HepG2 (cell line): ENCODE measurements around the gene PANK2. TPM values are rescaled to one million over a fixed set of nuclear protein-coding genes. Genes with fewer than 3 reads are reported as not detected.
A peak's percentile ranks its signal among the peaks of the same experiment; 100 is the strongest.

Experiments used
- ATAC-seq: fragments of 200-7000 bp; cut with Tn5 transposase; 3 replicates; pipeline ENCODE4 v1.9.1; 2020; ENCODE audit warnings: mild to moderate bottlenecking, moderate library complexity
- BruUV-seq: library from RNA; stranded (reverse); fragments of 400-500 nt; replicated peaks from 2 replicates; lab custom pipeline; 2021; lab: Mats Ljungman, UMichigan
- CTCF ChIA-PET: fragments of 300-600 bp; formaldehyde crosslinking; extraction: SDS; loops from one replicate; lab custom pipeline; 2021; ENCODE audit warnings: low total read pairs, inconsistent platforms, low intra/inter-chr PET ratio; lab: Yijun Ruan, JAX
- POLR2A ChIA-PET: fragments of 350-600 bp; sonication (Branson Sonifier 250); formaldehyde crosslinking; loops from one replicate; lab custom pipeline; 2020; ENCODE audit warnings: antibody characterized with exemption, inconsistent platforms; lab: Yijun Ruan, JAX
- DNase-seq: peaks from one replicate; pipeline ENCODE4 v3.0.0-alpha.2; 2015; ENCODE audit warnings: low spot score
- FAIRE-seq: peaks from 3 replicates; lab custom pipeline; 2011; peaks lifted over from hg19 to GRCh38; lab: Jason Lieb, UNC
- H2AFZ ChIP-seq: one replicate; pipeline ENCODE4 v1.6.1; 2011; ENCODE audit warnings: low read length, inconsistent platforms
- H3K27ac ChIP-seq: fragments of 300-600 bp; 3 replicates; pipeline ENCODE4 v1.8.0; 2011; ENCODE audit warnings: mixed run types, mild to moderate bottlenecking, mixed read lengths, low read length, inconsistent platforms; ENCODE audit not compliant: insufficient read depth; ENCODE audit errors: extremely low read length
- H3K27me3 ChIP-seq, 2 experiments: fragments of 200-600 bp in 1 of 2; 2 replicates in 1 of 2; 3 replicates in 1 of 2; pipeline versions ENCODE4 v1.6.0 to v1.8.0; 2011; ENCODE audit warnings: low read length in 2 of 2, mild to moderate bottlenecking in 2 of 2, moderate library complexity in 2 of 2, inconsistent platforms in 1 of 2; ENCODE audit not compliant: insufficient read depth in 2 of 2, control insufficient read depth in 1 of 2
- H3K36me3 ChIP-seq, 2 experiments: fragments of 200-600 bp in 1 of 2; replicated peaks in 1 of 2; 2 replicates in 1 of 2; 3 replicates in 1 of 2; pipeline versions ENCODE4 v1.5.1 to v1.8.0; 2011; ENCODE audit warnings: low read length in 2 of 2, inconsistent platforms in 1 of 2; ENCODE audit not compliant: insufficient read depth in 2 of 2, control insufficient read depth in 1 of 2
- H3K4me1 ChIP-seq: 2 replicates; pipeline ENCODE4 v1.5.1; 2012; ENCODE audit warnings: low read length, inconsistent platforms; ENCODE audit not compliant: insufficient read depth
- H3K4me2 ChIP-seq: 2 replicates; pipeline ENCODE4 v1.6.0; 2011; ENCODE audit warnings: low read depth, low read length, inconsistent platforms
- H3K4me3 ChIP-seq, 3 experiments: fragments of 200-600 bp in 1 of 3; sonication (generic), shearing (Covaris generic) in 1 of 3; replicated peaks in 1 of 3; 2 replicates each; pipeline ENCODE4 v1.5.1; 2011 to 2016; ENCODE audit warnings: low read length in 3 of 3, inconsistent platforms in 2 of 3, low read depth in 2 of 3, mild to moderate bottlenecking in 2 of 3, control low read depth in 1 of 3, mixed read lengths in 1 of 3; ENCODE audit not compliant: insufficient read depth in 1 of 3
- H3K79me2 ChIP-seq: one replicate; pipeline ENCODE4 v1.6.1; 2011; ENCODE audit warnings: low read length, inconsistent platforms; ENCODE audit not compliant: insufficient read depth
- H3K9ac ChIP-seq: 2 replicates; pipeline ENCODE4 v1.6.0; 2011; ENCODE audit warnings: mild to moderate bottlenecking, low read depth, low read length, inconsistent platforms; ENCODE audit not compliant: insufficient read depth
- H3K9me3 ChIP-seq: 2 replicates; pipeline ENCODE4 v1.5.1; 2012; ENCODE audit warnings: mild to moderate bottlenecking, low read length
- H4K20me1 ChIP-seq: 2 replicates; pipeline ENCODE4 v1.6.0; 2011; ENCODE audit warnings: inconsistent platforms, mild to moderate bottlenecking, low read length, moderate library complexity; ENCODE audit not compliant: insufficient read depth
- FOXA1 ChIP-seq, 2 experiments: fragments of 450-650 bp in 1 of 2; sonication (generic) in 1 of 2; formaldehyde crosslinking in 1 of 2; IDR thresholded peaks; 2 replicates each; pipeline versions ENCODE4 v1.4.0 to v1.6.1; 2016 to 2020; ENCODE audit warnings: missing genetic modification reagents in 1 of 2
- GTF2F1 ChIP-seq: fragments of 150-350 bp; IDR thresholded peaks from 2 replicates; pipeline ENCODE4 v1.6.1; 2014; ENCODE audit warnings: low read length
- KAT8 ChIP-seq: IDR thresholded peaks from 2 replicates; pipeline ENCODE4 v1.6.1; 2016; ENCODE audit warnings: missing genetic modification reagents, missing compliant biosample characterization
- MIXL1 ChIP-seq: IDR thresholded peaks from 2 replicates; pipeline ENCODE4 v1.6.1; 2016
- NFE2L2 ChIP-seq: fragments of 150-350 bp; IDR thresholded peaks from 2 replicates; pipeline ENCODE4 v1.6.1; 2014; ENCODE audit warnings: low read length
- PCBP2 ChIP-seq: fragments of 200-400 bp; formaldehyde crosslinking; optimal IDR thresholded peaks from 2 replicates; pipeline ENCODE3; 2018; ENCODE audit warnings: low read length, low read depth; ENCODE audit not compliant: poor library complexity, severe bottlenecking
- SMAD1 ChIP-seq: sonication (generic); formaldehyde crosslinking; IDR thresholded peaks from 2 replicates; pipeline ENCODE4 v1.4.0; 2020; ENCODE audit warnings: missing genetic modification reagents, low read depth, mild to moderate bottlenecking, borderline replicate concordance
- ZBTB1 ChIP-seq: sonication (generic); formaldehyde crosslinking; IDR thresholded peaks from 2 replicates; pipeline ENCODE4 v1.4.0; 2020; ENCODE audit warnings: missing genetic modification reagents, borderline replicate concordance
- ZNF180 ChIP-seq: sonication (generic); formaldehyde crosslinking; IDR thresholded peaks from 2 replicates; pipeline ENCODE4 v1.4.0; 2020; ENCODE audit warnings: low read depth, missing genetic modification reagents, borderline replicate concordance
- ZNF34 ChIP-seq: sonication (generic); formaldehyde crosslinking; IDR thresholded peaks from 2 replicates; pipeline ENCODE4 v1.4.0; 2020; ENCODE audit warnings: mild to moderate bottlenecking, missing genetic modification reagents, borderline replicate concordance
- ZNF850 ChIP-seq: sonication (generic); formaldehyde crosslinking; conservative IDR thresholded peaks from 2 replicates; pipeline ENCODE4 v1.9.0; 2021; ENCODE audit warnings: mild to moderate bottlenecking, missing genetic modification reagents
- WGBS: methylation state at CpG from one replicate; pipeline ENCODE4 v1.1.6; 2017; ENCODE audit warnings: low lambda C conversion rate; 5-methylcytosine and 5-hydroxymethylcytosine counted together
- in situ Hi-C: cut with HindIII; loops from 2 replicates; pipeline ENCODE4 v1.10.0; 2017; ENCODE audit warnings: low pct_unique_long_range_greater_than_20kb; ENCODE audit not compliant: extremely low pct_ligation_motif_present
- intact Hi-C: fragments of 100-400 bp; cut with micrococcal nuclease; formaldehyde crosslinking; loops from one replicate; pipeline ENCODE4 v1.10.0; 2022; ENCODE audit not compliant: unreplicated experiment
- polyA plus RNA-seq, 8 experiments: library from polyadenylated mRNA; depleted of rRNA in 3 of 8; stranded (reverse) in 7 of 8; unstranded in 1 of 8; fragments of >200 nt; fragmentation: Illumina TruSeq in 4 of 8; extraction: Trizol in 4 of 8; gene quantifications; 2 replicates each; pipeline versions ENCODE4 v1.2.1 to v1.2.3, GENCODE V29; 2011 to 2016; ENCODE audit warnings: low read depth in 4 of 8, missing spikeins in 1 of 8, mixed read lengths in 1 of 8; ENCODE audit not compliant: insufficient read depth in 1 of 8
- total RNA-seq, 5 experiments: library from RNA; depleted of rRNA; stranded (reverse); fragments of >200 nt; fragmentation: Illumina TruSeq; extraction: Trizol; gene quantifications; 2 replicates each; pipeline ENCODE4 v1.2.3, GENCODE V29; 2016; ENCODE audit warnings: low read depth in 1 of 5
- TF ChIP-seq, protein P1 (sequence below): fragments of 450-650 bp; IDR thresholded peaks from 2 replicates; pipeline ENCODE4 v1.6.1; 2017; ENCODE audit warnings: mild to moderate bottlenecking
- TF ChIP-seq, protein P2 (sequence below), 2 experiments: fragments of 450-650 bp in 1 of 2; sonication (generic) in 1 of 2; formaldehyde crosslinking; IDR thresholded peaks; 2 replicates each; pipeline versions ENCODE4 v1.5.0 to v1.8.0; 2020 to 2022; ENCODE audit warnings: mild to moderate bottlenecking in 1 of 2, missing genetic modification reagents in 1 of 2
- TF ChIP-seq, protein P3 (sequence below): sonication (generic); formaldehyde crosslinking; IDR thresholded peaks from 2 replicates; pipeline ENCODE4 v1.5.1; 2020; ENCODE audit warnings: missing genetic modification reagents, mild to moderate bottlenecking, borderline replicate concordance

PANK2 gene
- total and polyA plus RNA-seq, 2 of the 13 experiments (the other 11 are each of a cell fraction or from before 2014, with no cell fraction given), result 39.2 to 123 TPM

DNA sequence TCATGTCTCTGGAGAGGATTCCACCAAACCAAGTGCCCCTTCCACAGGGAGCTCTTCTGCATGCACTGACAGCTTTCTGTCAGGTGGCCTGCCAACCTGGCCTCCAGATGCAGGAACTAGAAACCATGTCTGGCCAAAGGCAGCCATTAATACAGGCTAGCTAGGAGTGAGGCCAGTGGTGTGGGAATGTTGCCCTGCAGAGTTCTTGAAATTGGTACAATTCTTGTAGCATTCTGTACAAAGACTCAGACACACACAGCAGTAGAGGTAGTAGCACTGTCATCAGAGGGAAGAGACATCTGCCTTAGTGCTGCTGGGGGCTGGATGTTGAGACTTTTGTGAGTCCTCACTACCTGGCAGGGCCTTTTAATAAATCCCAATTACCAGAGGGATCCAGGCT is 77.4 kb downstream of the PANK2 start:
- FAIRE-seq (no peak), DNase-seq (no peak), ATAC-seq (no peak)
- TF ChIP-seq PCBP2, result no peak
- H3K27ac ChIP-seq, result no peak overlapping the region
- ChIA-PET POLR2A (no interaction called here), CTCF (no interaction called here)
- peaks cover 13% of the 10 kb centered on the region for H3K4me1 ChIP-seq
- H3K36me3 ChIP-seq, result no peaks in the 10 kb centered on the region
- no peak overlapping the region for H3K4me2 ChIP-seq
- no peak overlapping the region for H3K9ac ChIP-seq
- no peaks in the 10 kb centered on the region for H3K27me3 ChIP-seq
- no peak overlapping the region for H2AFZ ChIP-seq
- H3K4me3 ChIP-seq, result no peak overlapping the region
- intact Hi-C loops, result no loop called here
- no peaks in the 10 kb centered on the region for H3K79me2 ChIP-seq
- H3K9me3 ChIP-seq, result no peaks in the 10 kb centered on the region
- BruUV-seq, result no TSS peak
- in situ Hi-C loops, result no loop called here
- no peaks in the 10 kb centered on the region for H4K20me1 ChIP-seq

DNA sequence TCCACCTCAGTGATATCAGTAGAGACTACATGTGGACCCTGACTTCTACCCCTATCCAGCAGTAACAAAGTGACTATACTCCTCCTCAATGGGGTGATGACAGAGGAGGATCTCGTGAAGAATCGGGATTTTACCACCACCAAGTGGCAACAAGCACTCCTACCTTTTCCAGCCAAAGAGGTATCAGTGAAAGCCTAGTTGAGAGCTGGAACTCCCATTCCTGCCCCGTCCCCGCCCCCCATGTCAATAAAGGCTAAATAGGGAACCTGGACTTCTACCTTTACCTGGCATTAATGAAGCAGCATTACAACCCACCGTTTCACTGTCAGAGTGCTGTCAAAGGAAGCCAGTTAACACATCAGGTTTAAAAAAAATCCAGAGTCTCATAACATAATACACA is 80.8 kb downstream of the PANK2 start:
- no TSS peak for BruUV-seq
- FAIRE-seq, result peak; percentile 63
- intact Hi-C loops (no loop called here), in situ Hi-C loops (no loop called here)
- Histone ChIP-seq H3K27me3 (no peaks in the 10 kb centered on the region), H3K27ac (no peak overlapping the region), H3K9ac (no peak overlapping the region), H3K9me3 (no peaks in the 10 kb centered on the region; the same call in 1 of the 2 replicates), H3K36me3 (no peaks in the 10 kb centered on the region), H3K4me1 (peaks cover 13% of the 10 kb centered on the region), H4K20me1 (no peaks in the 10 kb centered on the region), H3K79me2 (no peaks in the 10 kb centered on the region), H2AFZ (no peak overlapping the region), H3K4me3 (no peak overlapping the region), H3K4me2 (no peak overlapping the region)
- WGBS, result 34% methylated on average over 5 of the region's 5 CpGs
- peak; percentile 91 for ATAC-seq
- ChIA-PET CTCF (no interaction called here), POLR2A (no interaction called here)
- peak; percentile 61 for DNase-seq
- TF ChIP-seq NFE2L2 (no peak), ZNF180 (CRISPR knock-in tag) (no peak), FOXA1 (IDR thresholded peaks at IDR 0.05) (no peak), FOXA1 (CRISPR knock-in tag; IDR thresholded peaks at IDR 0.05) (peak; percentile 60), GTF2F1 (no peak), ZBTB1 (no peak), KAT8 (no peak), SMAD1 (CRISPR knock-in tag) (no peak), MIXL1 (CRISPR knock-in tag) (no peak), ZNF850 (CRISPR knock-in tag) (no peak), ZNF34 (no peak)
- TF ChIP-seq, protein P1, sequence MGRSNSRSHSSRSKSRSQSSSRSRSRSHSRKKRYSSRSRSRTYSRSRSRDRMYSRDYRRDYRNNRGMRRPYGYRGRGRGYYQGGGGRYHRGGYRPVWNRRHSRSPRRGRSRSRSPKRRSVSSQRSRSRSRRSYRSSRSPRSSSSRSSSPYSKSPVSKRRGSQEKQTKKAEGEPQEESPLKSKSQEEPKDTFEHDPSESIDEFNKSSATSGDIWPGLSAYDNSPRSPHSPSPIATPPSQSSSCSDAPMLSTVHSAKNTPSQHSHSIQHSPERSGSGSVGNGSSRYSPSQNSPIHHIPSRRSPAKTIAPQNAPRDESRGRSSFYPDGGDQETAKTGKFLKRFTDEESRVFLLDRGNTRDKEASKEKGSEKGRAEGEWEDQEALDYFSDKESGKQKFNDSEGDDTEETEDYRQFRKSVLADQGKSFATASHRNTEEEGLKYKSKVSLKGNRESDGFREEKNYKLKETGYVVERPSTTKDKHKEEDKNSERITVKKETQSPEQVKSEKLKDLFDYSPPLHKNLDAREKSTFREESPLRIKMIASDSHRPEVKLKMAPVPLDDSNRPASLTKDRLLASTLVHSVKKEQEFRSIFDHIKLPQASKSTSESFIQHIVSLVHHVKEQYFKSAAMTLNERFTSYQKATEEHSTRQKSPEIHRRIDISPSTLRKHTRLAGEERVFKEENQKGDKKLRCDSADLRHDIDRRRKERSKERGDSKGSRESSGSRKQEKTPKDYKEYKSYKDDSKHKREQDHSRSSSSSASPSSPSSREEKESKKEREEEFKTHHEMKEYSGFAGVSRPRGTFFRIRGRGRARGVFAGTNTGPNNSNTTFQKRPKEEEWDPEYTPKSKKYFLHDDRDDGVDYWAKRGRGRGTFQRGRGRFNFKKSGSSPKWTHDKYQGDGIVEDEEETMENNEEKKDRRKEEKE, result no peak
- TF ChIP-seq, protein P2, sequence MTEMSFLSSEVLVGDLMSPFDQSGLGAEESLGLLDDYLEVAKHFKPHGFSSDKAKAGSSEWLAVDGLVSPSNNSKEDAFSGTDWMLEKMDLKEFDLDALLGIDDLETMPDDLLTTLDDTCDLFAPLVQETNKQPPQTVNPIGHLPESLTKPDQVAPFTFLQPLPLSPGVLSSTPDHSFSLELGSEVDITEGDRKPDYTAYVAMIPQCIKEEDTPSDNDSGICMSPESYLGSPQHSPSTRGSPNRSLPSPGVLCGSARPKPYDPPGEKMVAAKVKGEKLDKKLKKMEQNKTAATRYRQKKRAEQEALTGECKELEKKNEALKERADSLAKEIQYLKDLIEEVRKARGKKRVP (CRISPR knock-in tag; IDR thresholded peaks at IDR 0.05), result no peak
- TF ChIP-seq, protein P3, sequence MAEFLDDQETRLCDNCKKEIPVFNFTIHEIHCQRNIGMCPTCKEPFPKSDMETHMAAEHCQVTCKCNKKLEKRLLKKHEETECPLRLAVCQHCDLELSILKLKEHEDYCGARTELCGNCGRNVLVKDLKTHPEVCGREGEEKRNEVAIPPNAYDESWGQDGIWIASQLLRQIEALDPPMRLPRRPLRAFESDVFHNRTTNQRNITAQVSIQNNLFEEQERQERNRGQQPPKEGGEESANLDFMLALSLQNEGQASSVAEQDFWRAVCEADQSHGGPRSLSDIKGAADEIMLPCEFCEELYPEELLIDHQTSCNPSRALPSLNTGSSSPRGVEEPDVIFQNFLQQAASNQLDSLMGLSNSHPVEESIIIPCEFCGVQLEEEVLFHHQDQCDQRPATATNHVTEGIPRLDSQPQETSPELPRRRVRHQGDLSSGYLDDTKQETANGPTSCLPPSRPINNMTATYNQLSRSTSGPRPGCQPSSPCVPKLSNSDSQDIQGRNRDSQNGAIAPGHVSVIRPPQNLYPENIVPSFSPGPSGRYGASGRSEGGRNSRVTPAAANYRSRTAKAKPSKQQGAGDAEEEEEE (CRISPR knock-in tag), result no peak
